SK-N-SH (cell line): ENCODE measurements around the gene YPEL1. TPM values are rescaled to one million over a fixed set of nuclear protein-coding genes. Genes with fewer than 3 reads are reported as not detected.
A peak's percentile ranks its signal among the peaks of the same experiment; 100 is the strongest.

Source experiments
- CTCF ChIA-PET: fragments of 300-600, 350-600 bp; formaldehyde crosslinking; extraction: SDS; loops from one replicate; lab custom pipeline; 2021; lab: Yijun Ruan, JAX
- POLR2A ChIA-PET: fragments of 350-600 bp; sonication (Branson Sonifier 250); formaldehyde crosslinking; extraction: SDS; loops from one replicate; lab custom pipeline; 2020; ENCODE audit warnings: antibody characterized with exemption, inconsistent platforms; lab: Yijun Ruan, JAX
- DNase-seq: peaks from one replicate; pipeline ENCODE4 v3.0.0; 2012
- H2AFZ ChIP-seq: fragments of 200-600 bp; sonication (generic); 2 replicates; pipeline ENCODE4 v1.8.1; 2016; ENCODE audit warnings: antibody characterized with exemption, mild to moderate bottlenecking, low read depth
- H3F3A ChIP-seq: fragments of 200-600 bp; sonication (generic); replicated peaks from 2 replicates; pipeline ENCODE3; 2016; ENCODE audit warnings: antibody characterized with exemption, mild to moderate bottlenecking; ENCODE audit not compliant: insufficient read depth
- H3K27ac ChIP-seq, 2 experiments: fragments of 200-500 bp in 1 of 2; fragments of 200-600 bp in 1 of 2; sonication (Bioruptor generic) in 1 of 2; sonication (generic), shearing (Covaris generic) in 1 of 2; 2 replicates each; pipeline versions ENCODE4 v1.5.1 to v1.6.1; 2014 to 2016; ENCODE audit warnings: low read depth in 2 of 2, inconsistent platforms in 1 of 2, low read length in 1 of 2, mild to moderate bottlenecking in 1 of 2, mixed read lengths in 1 of 2
- H3K27me3 ChIP-seq: fragments of 200-600 bp; sonication (generic), shearing (Covaris generic); 2 replicates; pipeline ENCODE4 v1.6.1; 2016; ENCODE audit warnings: mixed run types; ENCODE audit not compliant: insufficient read depth
- H3K36me3 ChIP-seq, 2 experiments: fragments of 200-500 bp in 1 of 2; fragments of 200-600 bp in 1 of 2; sonication (Bioruptor generic) in 1 of 2; sonication (generic) in 1 of 2; replicated peaks in 1 of 2; 2 replicates each; pipeline versions ENCODE3 to v1.5.1; 2014 to 2016; ENCODE audit warnings: low read length in 1 of 2, mild to moderate bottlenecking in 1 of 2; ENCODE audit not compliant: insufficient read depth in 2 of 2, control insufficient read depth in 1 of 2
- H3K4me1 ChIP-seq, 2 experiments: fragments of 200-500 bp in 1 of 2; fragments of 200-600 bp in 1 of 2; sonication (Bioruptor generic) in 1 of 2; sonication (generic), shearing (Covaris generic) in 1 of 2; 2 replicates each; pipeline versions ENCODE4 v1.5.1 to v1.6.1; 2014 to 2016; ENCODE audit warnings: low read depth in 1 of 2, low read length in 1 of 2, mixed run types in 1 of 2; ENCODE audit not compliant: insufficient read depth in 2 of 2, control insufficient read depth in 1 of 2
- H3K4me2 ChIP-seq: fragments of 200-600 bp; sonication (generic), shearing (Covaris generic); 2 replicates; pipeline ENCODE4 v1.6.1; 2017; ENCODE audit warnings: mixed run types
- H3K4me3 ChIP-seq, 2 experiments: fragments of 200-500 bp in 1 of 2; fragments of 200-600 bp in 1 of 2; sonication (Bioruptor generic) in 1 of 2; sonication (generic), shearing (Covaris generic) in 1 of 2; 2 replicates each; pipeline versions ENCODE4 v1.5.1 to v1.8.1; 2014 to 2016; ENCODE audit warnings: low read depth in 2 of 2, inconsistent platforms in 1 of 2, low read length in 1 of 2, mild to moderate bottlenecking in 1 of 2, mixed read lengths in 1 of 2, moderate library complexity in 1 of 2
- H3K79me2 ChIP-seq: fragments of 200-600 bp; sonication (generic); 2 replicates; pipeline ENCODE4 v1.8.1; 2017; ENCODE audit warnings: mild to moderate bottlenecking; ENCODE audit not compliant: insufficient read depth
- H3K9ac ChIP-seq: fragments of 200-600 bp; sonication (generic); 2 replicates; pipeline ENCODE4 v1.6.1; 2017; ENCODE audit warnings: mixed run types
- H3K9me2 ChIP-seq: fragments of 200-600 bp; sonication (generic); 2 replicates; pipeline ENCODE4 v1.6.1; 2017; ENCODE audit warnings: mixed run types
- H3K9me3 ChIP-seq: fragments of 200-600 bp; sonication (generic); 2 replicates; pipeline ENCODE4 v1.6.1; 2017; ENCODE audit warnings: mixed run types, mild to moderate bottlenecking, moderate library complexity
- H4K20me1 ChIP-seq: fragments of 200-600 bp; sonication (generic); 2 replicates; pipeline ENCODE4 v1.6.1; 2017; ENCODE audit warnings: mild to moderate bottlenecking, mixed run types; ENCODE audit not compliant: insufficient read depth
- CHD2 ChIP-seq: fragments of 150-350 bp; IDR thresholded peaks from 2 replicates; pipeline ENCODE4 v1.6.1; 2018; ENCODE audit warnings: low read length; ENCODE audit not compliant: partially characterized antibody
- ELF1 ChIP-seq: IDR thresholded peaks from 2 replicates; pipeline ENCODE4 v1.4.0; 2012
- EZH2phosphoT487 ChIP-seq: fragments of 200-600 bp; sonication (generic); IDR thresholded peaks from 2 replicates; pipeline ENCODE4 v1.6.1; 2017; ENCODE audit warnings: low read depth, mixed run types, mild to moderate bottlenecking, antibody characterized with exemption, moderate library complexity, borderline replicate concordance
- GATA2 ChIP-seq: sonication (generic); formaldehyde crosslinking; IDR thresholded peaks from 2 replicates; pipeline ENCODE4 v1.5.0; 2020; ENCODE audit warnings: mild to moderate bottlenecking, missing genetic modification reagents
- MAX ChIP-seq: IDR thresholded peaks from 2 replicates; pipeline ENCODE4 v1.4.0; 2012; ENCODE audit warnings: low read depth
- MEF2A ChIP-seq: IDR thresholded peaks from 2 replicates; pipeline ENCODE4 v1.4.0; 2012; ENCODE audit warnings: low read depth, borderline replicate concordance
- MXI1 ChIP-seq: IDR thresholded peaks from 2 replicates; pipeline ENCODE4 v1.6.1; 2012; ENCODE audit warnings: mild to moderate bottlenecking, low read depth, low read length, improper control_type of control experiment
- NFIC ChIP-seq: IDR thresholded peaks from 2 replicates; pipeline ENCODE4 v1.4.0; 2012; ENCODE audit warnings: borderline replicate concordance
- NRF1 ChIP-seq: IDR thresholded peaks from 2 replicates; pipeline ENCODE4 v1.6.1; 2012; ENCODE audit warnings: low read depth, mild to moderate bottlenecking, low read length
- PBX3 ChIP-seq: IDR thresholded peaks from 2 replicates; pipeline ENCODE4; 2012
- POLR2AphosphoS5 ChIP-seq: IDR thresholded peaks from 2 replicates; pipeline ENCODE4 v1.6.1; 2012; ENCODE audit warnings: low read depth, low read length
- RAD21 ChIP-seq: IDR thresholded peaks from 2 replicates; pipeline ENCODE4 v1.6.1; 2012; ENCODE audit warnings: mild to moderate bottlenecking, low read length
- RCOR1 ChIP-seq: fragments of 150-350 bp; IDR thresholded peaks from 2 replicates; pipeline ENCODE4 v1.6.1; 2017; ENCODE audit warnings: antibody characterized with exemption, low read length
- SIN3A ChIP-seq: IDR thresholded peaks from 2 replicates; pipeline ENCODE4 v1.6.1; 2012; ENCODE audit warnings: low read depth, mild to moderate bottlenecking, low read length, moderate library complexity, borderline replicate concordance
- SMC3 ChIP-seq: IDR thresholded peaks from 2 replicates; pipeline ENCODE4 v1.6.1; 2012; ENCODE audit warnings: low read depth, low read length, improper control_type of control experiment
- TCF12 ChIP-seq: IDR thresholded peaks from 2 replicates; pipeline ENCODE4 v1.4.0; 2012
- TEAD4 ChIP-seq: IDR thresholded peaks from 2 replicates; pipeline ENCODE4 v1.4.0; 2012; ENCODE audit warnings: mild to moderate bottlenecking, borderline replicate concordance; ENCODE audit not compliant: insufficient read depth
- USF1 ChIP-seq: IDR thresholded peaks from 2 replicates; pipeline ENCODE4 v1.4.0; 2012; ENCODE audit warnings: low read depth, borderline replicate concordance
- USF2 ChIP-seq: fragments of 150-350 bp; IDR thresholded peaks from 2 replicates; pipeline ENCODE4 v1.6.1; 2017; ENCODE audit warnings: antibody characterized with exemption, low read length, low read depth, borderline replicate concordance
- WGBS: methylation state at CpG from one replicate; pipeline ENCODE4 v1.1.6; 2017; ENCODE audit warnings: low lambda C conversion rate; 5-methylcytosine and 5-hydroxymethylcytosine counted together
- polyA plus RNA-seq, 3 experiments: library from polyadenylated mRNA; depleted of rRNA; stranded (reverse); fragments of >200 nt; gene quantifications; 2 replicates each; pipeline ENCODE4 v1.2.3, GENCODE V29; 2012

YPEL1 gene
- polyA plus RNA-seq, 1 of the 3 experiments (the other 2 are of a cell fraction) = 2.4 TPM

GRCh38 chr22:21727159-21727558 is 8.4 kb downstream of the YPEL1 start:
- H2AFZ ChIP-seq = no peak overlapping the region
- no peaks in the 10 kb centered on the region for H3K36me3 ChIP-seq
- no peaks in the 10 kb centered on the region; a peak in 1 of 4 replicates for H3K4me1 ChIP-seq
- no peak overlapping the region for H3K4me3 ChIP-seq
- H3K9me3 ChIP-seq = no peaks in the 10 kb centered on the region
- WGBS = 83% methylated on average over 4 of the region's 4 CpGs
- H4K20me1 ChIP-seq = no peaks in the 10 kb centered on the region
- ChIA-PET CTCF (interaction anchor here (2.2 to 3.0 kb wide), 2 partner anchors 14 to 211 kb away, joined by 9 to 12 read pairs; no protein-coding TSS in a partner anchor), POLR2A (no interaction called here)
- no peaks in the 10 kb centered on the region for H3K79me2 ChIP-seq
- no peak overlapping the region for H3K9ac ChIP-seq
- no peak for DNase-seq
- no peaks in the 10 kb centered on the region for H3F3A ChIP-seq
- H3K9me2 ChIP-seq = no peaks in the 10 kb centered on the region
- H3K27ac ChIP-seq = no peak overlapping the region
- no peaks in the 10 kb centered on the region for H3K27me3 ChIP-seq
- no peak overlapping the region for H3K4me2 ChIP-seq
- no peak for TF ChIP-seq USF2
- TF ChIP-seq RCOR1 = no peak

- Histone ChIP-seq H3K27ac (no peak overlapping the region), H3K27me3 (no peaks in the 10 kb centered on the region), H3K4me1 (no peaks in the 10 kb centered on the region; a peak in 1 of 4 replicates), H2AFZ (no peak overlapping the region), H3K79me2 (no peaks in the 10 kb centered on the region), H3K9me3 (no peaks in the 10 kb centered on the region), H3K36me3 (no peaks in the 10 kb centered on the region), H4K20me1 (no peaks in the 10 kb centered on the region), H3F3A (no peaks in the 10 kb centered on the region), H3K4me3 (no peak overlapping the region), H3K9me2 (no peaks in the 10 kb centered on the region), H3K4me2 (no peak overlapping the region), H3K9ac (no peak overlapping the region)
- POLR2A ChIA-PET = interaction anchor here (1.6 kb wide), 1 partner anchor 9 kb away, joined by 6 read pairs; no protein-coding TSS in a partner anchor
- CTCF ChIA-PET = interaction anchor here (2.3 to 3.0 kb wide), 2 partner anchors 13 to 212 kb away, joined by 9 to 11 read pairs; no protein-coding TSS in a partner anchor
- WGBS = 87% methylated on average over 5 of the region's 5 CpGs
- peak; percentile 57 for DNase-seq
- TF ChIP-seq GATA2 (no peak), SMC3 (peak; percentile 8; the same call in 1 of the 2 replicates), RAD21 (peak; percentile 54)
Observed at GRCh38 chr22:21726650-21727049, 8.9 kb downstream of the YPEL1 start.

- Histone ChIP-seq H3K4me2 (no peak overlapping the region), H3K9ac (no peak overlapping the region), H3K4me3 (no peak overlapping the region), H3K36me3 (no peaks in the 10 kb centered on the region), H3K4me1 (no peaks in the 10 kb centered on the region; a peak in 1 of 4 replicates), H4K20me1 (no peaks in the 10 kb centered on the region), H2AFZ (no peak overlapping the region), H3K27me3 (no peaks in the 10 kb centered on the region), H3K79me2 (no peaks in the 10 kb centered on the region), H3K27ac (no peak overlapping the region), H3K9me3 (no peaks in the 10 kb centered on the region), H3F3A (no peaks in the 10 kb centered on the region), H3K9me2 (no peaks in the 10 kb centered on the region)
- no peak for DNase-seq
- ChIA-PET POLR2A (interaction anchor here (1.6 kb wide), 1 partner anchor 10 kb away, joined by 6 read pairs; no protein-coding TSS in a partner anchor), CTCF (interaction anchor here (0.8 to 3.0 kb wide), 4 partner anchors 9 to 212 kb away, joined by 3 to 11 read pairs (median 6); no protein-coding TSS in a partner anchor)
- WGBS = 89% methylated on average over 18 of the region's 19 CpGs
- TF ChIP-seq ELF1 (no peak), POLR2AphosphoS5 (no peak), MEF2A (no peak), CHD2 (no peak), NFIC (no peak), MAX (no peak), PBX3 (no peak), MXI1 (no peak), TEAD4 (no peak), TCF12 (no peak), USF1 (no peak), EZH2phosphoT487 (no peak), NRF1 (no peak), SIN3A (no peak)
Observed at GRCh38 chr22:21725956-21726649, 9.5 kb downstream of the YPEL1 start.
